ENCODE measurements around the gene PTER. TPM values are rescaled to one million over a fixed set of nuclear protein-coding genes. Genes with fewer than 3 reads are reported as not detected.

PTER gene
- total and polyA plus RNA-seq, 9 of the 15 experiments (the other 6 are each of a cell fraction or from before 2014, with no cell fraction given): 15.5 to 42.1 (median 28.6) TPM

GRCh38 chr10:16490511-16490910, 53.7 kb downstream of the PTER start:
- peaks cover 29% of the 10 kb centered on the region for H3K36me3 ChIP-seq (ENCODE audit: control insufficient read depth, insufficient read depth, low read length)
- no peaks in the 10 kb centered on the region for H3K27me3 ChIP-seq (ENCODE audit: control insufficient read depth in 2 of 2, insufficient read depth in 2 of 2, low read length in 2 of 2)
- H3K9me3 ChIP-seq (replicated peaks; ENCODE audit: control insufficient read depth, insufficient read depth, low read depth, low read length): no peaks in the 10 kb centered on the region
- POLR2A ChIA-PET: no interaction called here
- H3K4me1 ChIP-seq (replicated peaks in 1 of 2; ENCODE audit: control insufficient read depth in 2 of 2, insufficient read depth in 2 of 2, low read length in 2 of 2): peaks cover 0 to 5% of the 10 kb centered on the region in 2 experiments; a peak in 2 of 5 replicates
- H3K9me1 ChIP-seq (ENCODE audit: control insufficient read depth, insufficient read depth, low read length): no peaks in the 10 kb centered on the region
- intact Hi-C loops (cut with micrococcal nuclease) (no loop called here), in situ Hi-C loops (cut with MboI) (no loop called here)
- TF ChIP-seq PRMT5 (CRISPR knock-in tag; IDR thresholded peaks at IDR 0.05): no peak
- no peak for TF ChIP-seq MTA3 (IDR thresholded peaks at IDR 0.05; ENCODE audit: borderline replicate concordance)
- no peak for TF ChIP-seq CC2D1A (IDR thresholded peaks at IDR 0.05)
- TF ChIP-seq, protein P1, sequence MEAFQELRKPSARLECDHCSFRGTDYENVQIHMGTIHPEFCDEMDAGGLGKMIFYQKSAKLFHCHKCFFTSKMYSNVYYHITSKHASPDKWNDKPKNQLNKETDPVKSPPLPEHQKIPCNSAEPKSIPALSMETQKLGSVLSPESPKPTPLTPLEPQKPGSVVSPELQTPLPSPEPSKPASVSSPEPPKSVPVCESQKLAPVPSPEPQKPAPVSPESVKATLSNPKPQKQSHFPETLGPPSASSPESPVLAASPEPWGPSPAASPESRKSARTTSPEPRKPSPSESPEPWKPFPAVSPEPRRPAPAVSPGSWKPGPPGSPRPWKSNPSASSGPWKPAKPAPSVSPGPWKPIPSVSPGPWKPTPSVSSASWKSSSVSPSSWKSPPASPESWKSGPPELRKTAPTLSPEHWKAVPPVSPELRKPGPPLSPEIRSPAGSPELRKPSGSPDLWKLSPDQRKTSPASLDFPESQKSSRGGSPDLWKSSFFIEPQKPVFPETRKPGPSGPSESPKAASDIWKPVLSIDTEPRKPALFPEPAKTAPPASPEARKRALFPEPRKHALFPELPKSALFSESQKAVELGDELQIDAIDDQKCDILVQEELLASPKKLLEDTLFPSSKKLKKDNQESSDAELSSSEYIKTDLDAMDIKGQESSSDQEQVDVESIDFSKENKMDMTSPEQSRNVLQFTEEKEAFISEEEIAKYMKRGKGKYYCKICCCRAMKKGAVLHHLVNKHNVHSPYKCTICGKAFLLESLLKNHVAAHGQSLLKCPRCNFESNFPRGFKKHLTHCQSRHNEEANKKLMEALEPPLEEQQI (IDR thresholded peaks at IDR 0.05): no peak
- TF ChIP-seq RBM34 (IDR thresholded peaks at IDR 0.05; ENCODE audit: borderline replicate concordance, insufficient read depth, low read length): no peak
- no peak for TF ChIP-seq ZNF444 (CRISPR knock-in tag; IDR thresholded peaks at IDR 0.05)
- no peak for TF ChIP-seq CHD4 (IDR thresholded peaks at IDR 0.05; ENCODE audit: insufficient read depth, insufficient replicate concordance, low read depth, low read length, poor library complexity, severe bottlenecking)
- TF ChIP-seq AFF4 (CRISPR knock-in tag; IDR thresholded peaks at IDR 0.05): no peak
- TF ChIP-seq FUS (optimal IDR thresholded peaks at IDR 0.05; ENCODE audit: low read depth, low read length): no peak
- no peak for TF ChIP-seq LEF1 (IDR thresholded peaks at IDR 0.05)
- no peak for TF ChIP-seq TAL1 (IDR thresholded peaks at IDR 0.05)
- no peak for TF ChIP-seq BCL6 (CRISPR knock-in tag; IDR thresholded peaks at IDR 0.05)
- TF ChIP-seq, protein P2, sequence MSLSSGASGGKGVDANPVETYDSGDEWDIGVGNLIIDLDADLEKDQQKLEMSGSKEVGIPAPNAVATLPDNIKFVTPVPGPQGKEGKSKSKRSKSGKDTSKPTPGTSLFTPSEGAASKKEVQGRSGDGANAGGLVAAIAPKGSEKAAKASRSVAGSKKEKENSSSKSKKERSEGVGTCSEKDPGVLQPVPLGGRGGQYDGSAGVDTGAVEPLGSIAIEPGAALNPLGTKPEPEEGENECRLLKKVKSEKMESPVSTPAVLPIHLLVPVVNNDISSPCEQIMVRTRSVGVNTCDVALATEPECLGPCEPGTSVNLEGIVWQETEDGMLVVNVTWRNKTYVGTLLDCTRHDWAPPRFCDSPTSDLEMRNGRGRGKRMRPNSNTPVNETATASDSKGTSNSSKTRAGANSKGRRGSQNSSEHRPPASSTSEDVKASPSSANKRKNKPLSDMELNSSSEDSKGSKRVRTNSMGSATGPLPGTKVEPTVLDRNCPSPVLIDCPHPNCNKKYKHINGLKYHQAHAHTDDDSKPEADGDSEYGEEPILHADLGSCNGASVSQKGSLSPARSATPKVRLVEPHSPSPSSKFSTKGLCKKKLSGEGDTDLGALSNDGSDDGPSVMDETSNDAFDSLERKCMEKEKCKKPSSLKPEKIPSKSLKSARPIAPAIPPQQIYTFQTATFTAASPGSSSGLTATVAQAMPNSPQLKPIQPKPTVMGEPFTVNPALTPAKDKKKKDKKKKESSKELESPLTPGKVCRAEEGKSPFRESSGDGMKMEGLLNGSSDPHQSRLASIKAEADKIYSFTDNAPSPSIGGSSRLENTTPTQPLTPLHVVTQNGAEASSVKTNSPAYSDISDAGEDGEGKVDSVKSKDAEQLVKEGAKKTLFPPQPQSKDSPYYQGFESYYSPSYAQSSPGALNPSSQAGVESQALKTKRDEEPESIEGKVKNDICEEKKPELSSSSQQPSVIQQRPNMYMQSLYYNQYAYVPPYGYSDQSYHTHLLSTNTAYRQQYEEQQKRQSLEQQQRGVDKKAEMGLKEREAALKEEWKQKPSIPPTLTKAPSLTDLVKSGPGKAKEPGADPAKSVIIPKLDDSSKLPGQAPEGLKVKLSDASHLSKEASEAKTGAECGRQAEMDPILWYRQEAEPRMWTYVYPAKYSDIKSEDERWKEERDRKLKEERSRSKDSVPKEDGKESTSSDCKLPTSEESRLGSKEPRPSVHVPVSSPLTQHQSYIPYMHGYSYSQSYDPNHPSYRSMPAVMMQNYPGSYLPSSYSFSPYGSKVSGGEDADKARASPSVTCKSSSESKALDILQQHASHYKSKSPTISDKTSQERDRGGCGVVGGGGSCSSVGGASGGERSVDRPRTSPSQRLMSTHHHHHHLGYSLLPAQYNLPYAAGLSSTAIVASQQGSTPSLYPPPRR (CRISPR knock-in tag; IDR thresholded peaks at IDR 0.05; ENCODE audit: borderline replicate concordance): no peak
- no peak overlapping the region for H2AFZ ChIP-seq (ENCODE audit: low read depth, low read length)
- H3K27ac ChIP-seq (ENCODE audit: extremely low read depth, low read depth, low read length): no peak overlapping the region
- WGBS (ENCODE audit: insufficient coverage, low coverage, missing lambda C conversion rate): 94% methylated on average over 3 of the region's 3 CpGs
- BruUV-seq (replicated peaks): no TSS peak
- CTCF ChIA-PET (ENCODE audit: low intra/inter-chr PET ratio): no interaction called here
- no peak overlapping the region for H3K4me2 ChIP-seq (ENCODE audit: insufficient read depth, low read length)
- no peak for FAIRE-seq
- H3K4me3 ChIP-seq: no peak overlapping the region
- ATAC-seq: no peak
- H3K9ac ChIP-seq (ENCODE audit: insufficient read depth in 1 of 2, low read depth in 2 of 2, low read length in 2 of 2): no peak overlapping the region
- no peaks in the 10 kb centered on the region for H4K20me1 ChIP-seq (replicated peaks; ENCODE audit: control insufficient read depth, insufficient read depth, low read length)
- H3K79me2 ChIP-seq (ENCODE audit: control insufficient read depth, insufficient read depth, low read length): no peaks in the 10 kb centered on the region
- DNase-seq (ENCODE audit: extremely low read depth in 1 of 4, low spot score in 3 of 4): no peak

Data from K562 (cell line).